GM10847 (cell line): ENCODE results near the gene CRYBG3.

Experiments used
- POLR2A ChIP-seq: IDR thresholded peaks from 2 replicates; pipeline ENCODE4 v1.6.1; 2011; ENCODE audit not compliant: insufficient read length; ENCODE audit errors: extremely low read depth

Gene CRYBG3

GRCh38 chr3:97872525-97873042 lies 50.8 kb downstream of the CRYBG3 start:
- TF ChIP-seq POLR2A: no peak

- no peak for TF ChIP-seq POLR2A
Observed at GRCh38 chr3:97880267-97880666, 58.5 kb downstream of the CRYBG3 start.

GRCh38 chr3:97882975-97883598 lies 61.3 kb downstream of the CRYBG3 start:
- TF ChIP-seq POLR2A: no peak

- no peak for TF ChIP-seq POLR2A
Observed at GRCh38 chr3:97883736-97884135, 61.9 kb downstream of the CRYBG3 start.

- TF ChIP-seq POLR2A: no peak
Observed at GRCh38 chr3:97884586-97885123, 62.8 kb downstream of the CRYBG3 start.

GRCh38 chr3:97885931-97886824 lies 64.4 kb downstream of the CRYBG3 start:
- TF ChIP-seq POLR2A: no peak

- TF ChIP-seq POLR2A: no peak
Observed at GRCh38 chr3:97889814-97890213, 68.0 kb downstream of the CRYBG3 start.

- no peak for TF ChIP-seq POLR2A
Observed at GRCh38 chr3:97892852-97893251, 71.0 kb downstream of the CRYBG3 start.

GRCh38 chr3:97895216-97895615 lies 73.4 kb downstream of the CRYBG3 start:
- no peak for TF ChIP-seq POLR2A

GRCh38 chr3:97896129-97896528 lies 74.3 kb downstream of the CRYBG3 start:
- no peak for TF ChIP-seq POLR2A

GRCh38 chr3:97896547-97896946 lies 74.7 kb downstream of the CRYBG3 start:
- TF ChIP-seq POLR2A: no peak

GRCh38 chr3:97899331-97899730 lies 77.5 kb downstream of the CRYBG3 start:
- TF ChIP-seq POLR2A: no peak

GRCh38 chr3:97901313-97902248 lies 79.8 kb downstream of the CRYBG3 start:
- TF ChIP-seq POLR2A: no peak

GRCh38 chr3:97910931-97911351 lies 89.1 kb downstream of the CRYBG3 start:
- no peak for TF ChIP-seq POLR2A

- no peak for TF ChIP-seq POLR2A
Observed at GRCh38 chr3:97911459-97911858, 89.6 kb downstream of the CRYBG3 start.
